GM12878 (cell line): ENCODE data around the gene ZC3H11A.

Experiments used
- CHD4 ChIP-seq: fragments of 200-600 bp; sonication (generic); IDR thresholded peaks from 2 replicates; pipeline ENCODE4 v1.6.1; 2016; ENCODE audit warnings: mild to moderate bottlenecking
- ELK1 ChIP-seq: IDR thresholded peaks from 2 replicates; pipeline ENCODE4 v1.6.1; 2012; ENCODE audit warnings: low read depth, low read length, improper control_type of control experiment
- FOXM1 ChIP-seq: IDR thresholded peaks from 2 replicates; pipeline ENCODE4 v1.6.1; 2012; ENCODE audit warnings: low read depth, mild to moderate bottlenecking, inconsistent platforms, low read length, moderate library complexity
- GABPA ChIP-seq: IDR thresholded peaks from 2 replicates; pipeline ENCODE4 v1.6.1; 2014; ENCODE audit warnings: antibody characterized with exemption, low read depth, mild to moderate bottlenecking, inconsistent platforms
- JUNB ChIP-seq: IDR thresholded peaks from 2 replicates; pipeline ENCODE4 v1.6.1; 2016; ENCODE audit warnings: antibody characterized with exemption, mild to moderate bottlenecking
- JUND ChIP-seq: IDR thresholded peaks from 2 replicates; pipeline ENCODE4 v1.6.1; 2012; ENCODE audit warnings: low read depth, mild to moderate bottlenecking, low read length, improper control_type of control experiment, moderate library complexity
- RAD21 ChIP-seq: IDR thresholded peaks from 2 replicates; pipeline ENCODE4 v1.6.1; 2011; ENCODE audit warnings: mild to moderate bottlenecking, low read depth, low read length, moderate library complexity; ENCODE audit not compliant: insufficient read depth
- ZNF24 ChIP-seq: fragments of 450-650 bp; IDR thresholded peaks from 2 replicates; pipeline ENCODE4 v1.6.1; 2017; ENCODE audit warnings: antibody characterized with exemption, mild to moderate bottlenecking
- TF ChIP-seq, protein P1 (sequence below), 3 experiments: IDR thresholded peaks in 2 of 3; conservative IDR thresholded peaks in 1 of 3; 2 replicates each; pipeline ENCODE4 v1.5.1; 2011; ENCODE audit warnings: low read depth in 3 of 3, low read length in 3 of 3, mild to moderate bottlenecking in 3 of 3, control low read depth in 2 of 3, moderate library complexity in 2 of 3, inconsistent platforms in 1 of 3, mixed read lengths in 1 of 3; ENCODE audit not compliant: control insufficient read depth in 2 of 3, insufficient read depth in 1 of 3; ENCODE audit errors: extremely low read depth in 1 of 3

DNA sequence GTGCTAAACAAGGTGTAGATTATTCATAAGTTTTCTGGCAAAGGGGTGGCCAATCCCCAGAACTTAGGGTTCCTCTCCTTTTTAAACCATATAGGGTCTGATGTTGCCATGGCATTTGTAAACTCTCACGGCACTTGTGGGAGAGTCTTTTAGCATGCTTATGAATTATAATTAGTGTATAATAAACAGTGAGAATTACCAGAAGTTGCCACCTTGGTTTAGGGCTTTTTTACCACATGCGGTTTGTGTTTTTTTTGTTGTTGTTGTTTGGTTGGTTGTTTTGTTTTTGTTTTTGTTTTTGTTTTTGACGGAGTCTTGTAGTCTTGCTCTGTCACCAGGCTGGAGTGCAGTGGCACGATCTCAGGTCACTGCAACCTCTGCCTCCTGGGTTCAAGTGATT lies 39.4 kb upstream of the ZC3H11A start:
- no peak for TF ChIP-seq JUNB
- no peak for TF ChIP-seq CHD4
- no peak for TF ChIP-seq GABPA
- TF ChIP-seq FOXM1 = no peak
- no peak for TF ChIP-seq ELK1
- TF ChIP-seq, protein P1, sequence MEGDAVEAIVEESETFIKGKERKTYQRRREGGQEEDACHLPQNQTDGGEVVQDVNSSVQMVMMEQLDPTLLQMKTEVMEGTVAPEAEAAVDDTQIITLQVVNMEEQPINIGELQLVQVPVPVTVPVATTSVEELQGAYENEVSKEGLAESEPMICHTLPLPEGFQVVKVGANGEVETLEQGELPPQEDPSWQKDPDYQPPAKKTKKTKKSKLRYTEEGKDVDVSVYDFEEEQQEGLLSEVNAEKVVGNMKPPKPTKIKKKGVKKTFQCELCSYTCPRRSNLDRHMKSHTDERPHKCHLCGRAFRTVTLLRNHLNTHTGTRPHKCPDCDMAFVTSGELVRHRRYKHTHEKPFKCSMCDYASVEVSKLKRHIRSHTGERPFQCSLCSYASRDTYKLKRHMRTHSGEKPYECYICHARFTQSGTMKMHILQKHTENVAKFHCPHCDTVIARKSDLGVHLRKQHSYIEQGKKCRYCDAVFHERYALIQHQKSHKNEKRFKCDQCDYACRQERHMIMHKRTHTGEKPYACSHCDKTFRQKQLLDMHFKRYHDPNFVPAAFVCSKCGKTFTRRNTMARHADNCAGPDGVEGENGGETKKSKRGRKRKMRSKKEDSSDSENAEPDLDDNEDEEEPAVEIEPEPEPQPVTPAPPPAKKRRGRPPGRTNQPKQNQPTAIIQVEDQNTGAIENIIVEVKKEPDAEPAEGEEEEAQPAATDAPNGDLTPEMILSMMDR (IDR thresholded peaks at IDR 0.05 in 2 of 3, conservative IDR thresholded peaks at IDR 0.05 in 1 of 3; ENCODE audit: control insufficient read depth in 2 of 3, extremely low read depth in 1 of 3, insufficient read depth in 1 of 3, low read depth in 3 of 3, low read length in 3 of 3) = no peak
- no peak for TF ChIP-seq ZNF24
- TF ChIP-seq JUND = no peak
- TF ChIP-seq RAD21 = no peak
